HG03196 (cell line): ENCODE measurements around the gene BNIP3.

Experiments
- ATAC-seq: cut with Tn5 transposase; IDR thresholded peaks from one replicate; pipeline ENCODE4 v1.9.1; 2021; ENCODE audit not compliant: unreplicated experiment

The BNIP3 gene

GRCh38 chr10:131981429-131982184, at the start of gene BNIP3:
TSS of gene BNIP3 (minus strand) at chr10:131981923. CDS start at chr10:131981806, 117 bp downstream.
- peak; percentile 92 for ATAC-seq

GRCh38 chr10:132030898-132031463, 49.3 kb upstream of the BNIP3 start:
- no peak for ATAC-seq

- no peak for ATAC-seq
Measured at GRCh38 chr10:132028706-132029105, 47.0 kb upstream of the BNIP3 start.

GRCh38 chr10:132027423-132027983, 45.8 kb upstream of the BNIP3 start:
- no peak for ATAC-seq

- peak; percentile 61 for ATAC-seq
Measured at GRCh38 chr10:132023092-132023811, 41.5 kb upstream of the BNIP3 start.

- ATAC-seq: no peak
Measured at GRCh38 chr10:132022241-132022640, 40.5 kb upstream of the BNIP3 start.

GRCh38 chr10:132021504-132022143, 39.9 kb upstream of the BNIP3 start:
- ATAC-seq: no peak

GRCh38 chr10:132021046-132021445, 39.3 kb upstream of the BNIP3 start:
- no peak for ATAC-seq

- no peak for ATAC-seq
Measured at GRCh38 chr10:132020456-132020855, 38.7 kb upstream of the BNIP3 start.

GRCh38 chr10:132019366-132019765, 37.6 kb upstream of the BNIP3 start:
- no peak for ATAC-seq

GRCh38 chr10:132018446-132018845, 36.7 kb upstream of the BNIP3 start:
- no peak for ATAC-seq

GRCh38 chr10:132016514-132016913, 34.8 kb upstream of the BNIP3 start:
- ATAC-seq: no peak

GRCh38 chr10:132011445-132011844, 29.7 kb upstream of the BNIP3 start:
- ATAC-seq: no peak

GRCh38 chr10:132011024-132011423, 29.3 kb upstream of the BNIP3 start:
- ATAC-seq: no peak

GRCh38 chr10:132010483-132010882, 28.8 kb upstream of the BNIP3 start:
- no peak for ATAC-seq

GRCh38 chr10:132009575-132009974, 27.9 kb upstream of the BNIP3 start:
- ATAC-seq: no peak

GRCh38 chr10:132007681-132008080, 26.0 kb upstream of the BNIP3 start:
- no peak for ATAC-seq

GRCh38 chr10:132006966-132007365, 25.2 kb upstream of the BNIP3 start:
- ATAC-seq: no peak

- no peak for ATAC-seq
Measured at GRCh38 chr10:132005147-132005546, 23.4 kb upstream of the BNIP3 start.

- no peak for ATAC-seq
Measured at GRCh38 chr10:132004052-132004451, 22.3 kb upstream of the BNIP3 start.

GRCh38 chr10:132003282-132003924, 21.7 kb upstream of the BNIP3 start:
- no peak for ATAC-seq
